H4 (cell line): Measurements from ENCODE around the gene L3MBTL1. TPM values are rescaled to one million over a fixed set of nuclear protein-coding genes. Genes with fewer than 3 reads are reported as not detected.
A peak's percentile ranks its signal among the peaks of the same experiment; 100 is the strongest.

Experiments
- DNase-seq: peaks from one replicate; pipeline ENCODE4 v3.0.0-alpha.2; 2015; ENCODE audit warnings: low spot score
- total RNA-seq: library from RNA; depleted of rRNA; stranded (reverse); fragments of >200 nt; shearing (Covaris generic); gene quantifications from 2 replicates; pipeline ENCODE4 v1.2.3, GENCODE V29; 2014

L3MBTL1 gene
- total RNA-seq, 1 experiment from 2014 or later: 1.1 TPM

DNA sequence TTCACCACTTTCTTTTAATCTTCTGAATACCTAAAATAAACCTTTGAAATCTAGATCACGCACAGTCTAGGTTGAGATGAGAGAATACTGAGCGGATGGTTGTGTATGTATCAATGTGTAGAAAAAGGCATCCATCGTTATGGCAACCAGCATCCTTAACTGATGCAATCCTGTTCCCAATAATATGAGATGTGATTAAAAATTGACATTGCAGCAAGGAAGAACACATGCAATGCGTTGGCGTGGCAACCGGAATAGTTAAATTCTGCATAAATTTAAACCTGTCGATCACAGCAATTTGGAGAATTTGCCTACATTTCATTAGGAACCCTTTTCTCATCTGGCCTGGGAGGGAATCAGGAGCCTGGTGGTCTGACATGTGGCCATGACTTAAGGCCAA, 1.3 kb upstream of the L3MBTL1 start:
- DNase-seq: no peak

GRCh38 chr20:43508106-43508505, 609 bp downstream of the L3MBTL1 start:
- no peak for DNase-seq

GRCh38 chr20:43508604-43509040, 1.1 kb downstream of the L3MBTL1 start:
- DNase-seq: no peak

DNA sequence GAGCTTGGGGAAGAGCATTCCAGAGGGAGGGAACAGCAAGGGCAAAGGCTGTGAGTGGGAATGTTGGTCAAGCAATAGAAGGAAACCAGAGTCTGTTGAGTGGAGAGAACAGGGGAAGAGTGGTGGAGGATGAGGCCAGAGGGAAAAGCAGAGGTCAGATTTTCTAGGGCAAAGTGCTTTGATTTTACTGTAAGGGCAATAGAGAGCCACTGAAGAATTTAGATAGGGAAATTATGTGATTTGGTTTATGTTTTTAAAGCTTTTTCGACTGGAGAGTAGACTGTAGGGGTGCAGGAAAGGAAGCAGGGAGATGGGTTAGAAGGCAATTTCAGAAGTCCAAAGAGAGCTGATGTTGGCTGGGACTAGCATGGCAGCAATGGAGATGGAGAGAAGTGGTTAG, 4.4 kb downstream of the L3MBTL1 start:
- DNase-seq: no peak

DNA sequence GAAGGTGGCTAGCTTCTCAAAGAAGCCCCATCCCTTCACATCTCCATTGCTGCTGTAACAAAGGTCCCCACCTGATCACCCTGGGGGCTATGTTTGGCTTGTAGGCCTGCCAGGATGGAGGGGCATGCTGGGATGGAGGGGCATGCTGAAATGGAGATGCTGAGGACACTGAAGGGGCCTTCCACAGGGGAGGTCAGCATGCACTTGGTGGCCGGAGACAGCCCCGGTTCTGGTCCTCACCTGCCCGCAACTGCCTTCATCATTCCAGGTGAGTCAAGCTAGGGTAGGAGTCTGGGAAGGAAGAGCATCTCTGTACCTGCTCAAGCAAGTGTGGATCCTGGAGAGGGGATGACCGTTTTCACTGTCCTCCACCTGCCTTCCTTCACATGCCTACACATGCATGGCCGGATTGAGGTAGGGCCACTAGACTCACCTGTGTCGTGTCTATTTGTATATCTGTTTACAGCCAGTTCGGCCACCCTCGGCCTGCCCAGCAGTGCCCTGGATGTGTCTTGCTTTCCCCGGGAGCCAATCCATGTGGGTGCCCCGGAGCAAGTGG, 6.0 kb downstream of the L3MBTL1 start:
- DNase-seq: no peak

DNA sequence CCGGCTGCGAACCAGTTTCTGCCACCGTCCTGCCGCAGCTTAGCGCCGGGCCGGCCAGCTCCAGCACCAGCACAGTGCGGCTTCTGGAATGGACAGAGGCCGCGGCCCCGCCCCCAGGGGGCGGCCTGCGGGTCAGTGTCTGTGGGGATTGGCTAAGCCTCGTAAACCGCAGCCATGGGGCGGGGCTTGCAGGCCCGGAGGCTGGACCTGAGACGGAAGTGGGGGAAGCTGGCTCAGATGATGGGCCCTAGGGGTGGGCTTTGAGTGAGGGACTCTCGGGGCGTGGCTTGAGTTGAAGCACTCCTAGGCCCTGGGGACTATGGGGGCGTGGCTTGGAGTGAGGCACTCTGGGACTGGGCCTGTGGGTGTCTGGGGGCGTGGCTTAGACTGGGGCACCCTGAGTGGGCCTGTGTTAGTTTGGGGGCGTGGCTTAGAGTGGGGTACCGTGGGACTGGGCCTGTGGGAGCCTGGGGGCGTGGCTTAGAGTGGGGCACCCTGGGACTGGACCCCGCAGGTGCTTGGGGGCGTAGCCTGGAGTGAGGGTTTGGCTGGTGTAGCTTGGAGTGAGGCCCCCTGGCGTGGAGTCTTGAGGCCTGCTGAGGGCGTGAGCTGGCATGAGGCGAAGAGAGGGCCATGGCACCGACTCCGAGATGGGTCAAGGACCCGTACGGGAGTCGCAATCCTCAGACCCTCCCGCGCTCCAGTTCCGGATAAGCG, 6.6 kb downstream of the L3MBTL1 start:
- peak; percentile 98 for DNase-seq

GRCh38 chr20:43514648-43514999, 7.1 kb downstream of the L3MBTL1 start:
- no peak for DNase-seq

- DNase-seq: no peak
These were observed 8.1 kb downstream of the L3MBTL1 start for GRCh38 chr20:43515628-43516027.

DNA sequence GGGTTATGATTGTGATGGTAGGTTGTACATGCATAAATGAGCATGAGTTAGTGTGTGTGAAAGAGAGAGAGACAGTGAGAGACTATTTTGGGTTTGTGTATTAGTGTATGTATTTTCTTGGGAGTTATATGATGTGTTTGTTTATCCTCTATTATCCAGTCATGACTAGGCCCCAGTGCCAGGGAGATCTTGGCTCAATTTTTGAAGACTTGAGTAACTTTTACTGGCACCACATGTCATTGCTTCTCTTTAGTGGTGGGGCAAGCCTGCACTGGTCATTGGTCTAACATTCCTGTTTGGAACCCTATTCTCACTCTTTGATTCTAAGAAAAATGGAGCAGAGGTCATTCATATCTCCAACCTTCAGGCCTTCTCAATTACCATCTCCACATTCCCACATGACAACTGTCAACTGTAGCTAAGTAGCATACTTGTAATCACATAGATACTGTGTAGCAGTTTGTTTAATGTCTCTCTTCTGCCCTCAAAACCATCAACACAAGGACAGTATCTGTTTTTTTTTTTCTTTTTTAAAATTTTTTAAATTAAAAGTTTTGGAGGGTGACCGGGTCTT, 8.8 kb downstream of the L3MBTL1 start:
- DNase-seq: no peak

DNA sequence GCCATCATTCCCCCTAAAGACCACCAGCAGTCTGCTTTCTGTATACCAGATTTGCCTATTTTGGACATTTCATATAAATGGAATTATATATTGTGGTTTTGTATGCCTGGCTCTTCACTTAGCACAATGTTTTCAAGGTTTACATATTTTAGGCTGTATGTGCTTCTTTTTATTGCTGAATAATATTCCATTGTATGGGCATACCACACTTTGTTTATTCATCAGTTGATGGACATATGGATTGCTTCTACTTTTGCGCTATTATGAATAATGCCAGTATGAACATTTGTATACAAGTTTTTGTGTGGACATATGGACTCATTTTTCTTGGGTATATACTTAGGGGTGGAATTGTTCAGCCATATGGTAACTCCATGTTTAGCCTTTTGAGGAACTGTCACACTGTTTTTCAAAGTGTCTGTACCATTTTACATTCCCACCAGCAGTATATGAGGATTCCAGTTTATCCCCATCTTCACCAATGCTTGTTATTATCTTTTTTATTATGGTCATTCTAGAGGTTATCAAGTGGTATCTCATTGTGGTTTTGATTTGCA, 12.7 kb downstream of the L3MBTL1 start:
- no peak for DNase-seq

DNA sequence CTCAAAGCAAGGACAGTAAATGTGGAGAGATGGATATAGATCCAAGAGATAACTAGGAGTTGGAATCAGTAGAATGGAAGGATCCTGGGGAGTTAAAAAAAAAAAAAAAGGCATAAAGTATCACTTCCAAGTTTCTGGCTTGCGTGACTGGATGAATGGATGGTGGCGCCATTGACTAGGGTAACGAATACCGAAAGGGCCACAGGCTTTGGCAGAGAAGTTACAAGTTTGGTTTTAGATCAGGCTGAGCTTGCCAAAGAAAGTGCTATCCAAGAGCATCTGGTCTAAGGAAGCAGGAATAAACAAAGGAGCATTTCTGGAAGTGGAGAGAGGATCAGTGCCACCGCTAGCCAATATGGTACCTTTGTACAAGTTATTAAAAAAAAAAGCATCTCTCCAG, 17.5 kb downstream of the L3MBTL1 start:
- no peak for DNase-seq

- DNase-seq: no peak
These were observed 20.9 kb downstream of the L3MBTL1 start for GRCh38 chr20:43528258-43528875.

GRCh38 chr20:43529051-43529450, 21.6 kb downstream of the L3MBTL1 start:
- DNase-seq: no peak

DNA sequence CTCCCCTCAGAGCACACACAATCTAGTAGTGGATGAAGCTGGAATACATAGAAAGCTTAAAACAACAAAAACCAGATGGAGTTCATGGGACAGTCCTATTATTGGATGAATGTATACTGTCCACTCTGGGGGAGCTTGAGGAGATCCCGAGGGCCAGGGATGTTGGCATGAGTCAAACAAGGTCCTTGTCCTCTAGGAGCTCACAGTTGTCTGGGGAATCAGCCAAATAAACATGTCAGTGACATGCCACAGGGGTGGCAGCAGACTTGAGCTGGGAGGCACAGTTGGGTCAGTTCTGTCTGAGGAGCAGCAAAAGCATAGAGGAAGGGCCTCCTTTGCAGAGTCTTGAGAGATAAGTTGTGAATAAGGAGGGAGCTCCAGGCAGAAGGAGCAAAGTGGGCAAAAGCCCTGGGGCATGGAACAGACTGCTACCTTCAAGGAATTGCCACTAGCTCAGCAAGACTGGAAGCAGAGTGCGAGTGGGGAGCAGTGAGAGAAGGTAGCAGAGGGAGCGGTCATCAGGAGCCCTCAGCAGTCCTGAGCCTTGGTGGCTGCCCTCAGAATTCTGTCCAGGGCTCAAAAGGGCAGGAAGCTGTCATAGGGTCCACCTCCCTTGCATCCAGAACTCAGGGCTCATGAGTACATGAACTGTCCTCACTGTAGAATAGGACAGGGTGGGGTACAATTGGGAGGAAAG, 22.1 kb downstream of the L3MBTL1 start:
- no peak for DNase-seq

- no peak for DNase-seq
These were observed 23.0 kb downstream of the L3MBTL1 start for GRCh38 chr20:43530321-43531090.

- no peak for DNase-seq
These were observed 23.6 kb downstream of the L3MBTL1 start for GRCh38 chr20:43531091-43531443.

GRCh38 chr20:43532416-43533055, 25.0 kb downstream of the L3MBTL1 start:
- no peak for DNase-seq

GRCh38 chr20:43533060-43533459, 25.6 kb downstream of the L3MBTL1 start:
- no peak for DNase-seq

GRCh38 chr20:43534016-43534415, 26.5 kb downstream of the L3MBTL1 start:
- no peak for DNase-seq

DNA sequence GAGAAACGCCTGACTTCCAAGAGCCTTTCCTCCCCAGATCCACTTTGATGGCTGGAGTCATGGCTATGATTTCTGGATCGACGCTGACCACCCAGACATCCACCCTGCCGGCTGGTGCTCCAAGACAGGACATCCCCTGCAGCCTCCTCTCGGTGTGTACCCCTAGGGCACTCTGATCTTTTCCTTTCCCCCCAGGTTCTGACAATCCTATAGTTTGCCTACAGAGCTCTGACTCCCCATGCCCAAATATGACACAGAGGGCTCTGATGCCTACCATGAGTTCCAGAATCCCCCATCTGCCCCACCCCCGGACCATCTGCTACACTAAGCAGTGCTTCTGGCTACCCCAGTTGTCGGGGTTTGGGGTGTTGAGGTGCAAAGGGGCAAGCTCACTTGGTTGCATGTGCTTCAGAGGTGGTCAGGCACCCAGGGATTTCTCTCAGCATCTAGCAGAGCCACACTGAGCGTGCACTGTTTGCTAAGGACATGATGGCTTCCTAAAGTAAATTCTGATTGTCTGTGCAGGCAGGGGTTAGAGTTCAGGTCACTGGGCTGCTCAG, 27.4 kb downstream of the L3MBTL1 start:
- DNase-seq: no peak
